Heart left ventricle (tissue), 16 donors: ENCODE data around the gene RBM8A. TPM values are rescaled to one million over a fixed set of nuclear protein-coding genes. Genes with fewer than 3 reads are reported as not detected.

Experiments
- ATAC-seq, 4 donors: fragments of 200-7000 bp; cut with Tn5 transposase; one replicate each; pipeline ENCODE4 v1.9.1; 2020 to 2022; ENCODE audit warnings: moderate library complexity in 4 of 4, mild to moderate bottlenecking in 3 of 4, moderate number of reproducible peaks in 1 of 4
- DNase-seq, 5 donors: peaks; one replicate each; pipeline ENCODE4 v3.0.0-alpha.2; 2020
- H3K27ac ChIP-seq, 12 donors: fragments of 200-600 bp; sonication (generic) in 4 of 12; one replicate each; pipeline versions ENCODE4 v1.5.0 to v1.8.0; 2016 to 2022; ENCODE audit warnings: mild to moderate bottlenecking in 2 of 12
- H3K27me3 ChIP-seq, 9 donors: fragments of 200-600 bp; sonication (generic) in 2 of 9; one replicate each; pipeline versions ENCODE4 v1.5.1 to v1.8.0; 2016 to 2022; ENCODE audit warnings: mild to moderate bottlenecking in 3 of 9
- H3K36me3 ChIP-seq, 9 donors: fragments of 200-600 bp; sonication (generic) in 2 of 9; one replicate each; pipeline versions ENCODE4 v1.5.0 to v1.8.0; 2018 to 2022; ENCODE audit warnings: mild to moderate bottlenecking in 2 of 9
- H3K4me1 ChIP-seq, 12 donors: fragments of 200-600 bp; sonication (generic) in 4 of 12; one replicate each; pipeline versions ENCODE4 v1.5.0 to v1.8.0; 2016 to 2022; ENCODE audit warnings: mild to moderate bottlenecking in 3 of 12
- H3K4me3 ChIP-seq, 12 donors: fragments of 200-600 bp; sonication (generic) in 4 of 12; one replicate each; pipeline versions ENCODE4 v1.5.0 to v1.8.0; 2017 to 2022; ENCODE audit warnings: mild to moderate bottlenecking in 9 of 12, moderate library complexity in 4 of 12
- H3K9me3 ChIP-seq, 12 donors: fragments of 200-600 bp; sonication (generic) in 4 of 12; one replicate each; pipeline versions ENCODE4 v1.5.0 to v1.8.0; 2016 to 2022; ENCODE audit warnings: mild to moderate bottlenecking in 1 of 12
- CTCF ChIP-seq, 12 donors: fragments of 200-600 bp; sonication (generic) in 4 of 12; IDR thresholded peaks; one replicate each; pipeline versions ENCODE4 v1.5.0 to v1.8.0; 2018 to 2022; ENCODE audit warnings: antibody characterized with exemption in 12 of 12, mild to moderate bottlenecking in 5 of 12
- POLR2A ChIP-seq, 2 donors: fragments of 450-650 bp; IDR thresholded peaks; one replicate each; pipeline ENCODE4 v1.6.1; 2017; ENCODE audit warnings: antibody characterized with exemption in 2 of 2, mild to moderate bottlenecking in 2 of 2, moderate library complexity in 2 of 2
- WGBS, 4 donors: extraction: QIAGEN DNeasy Blood & Tissue Kit in 2 of 4; methylation state at CpG; one replicate each; pipeline versions ENCODE4 v1.1.5 to v1.1.7; 2013 to 2018; 5-methylcytosine and 5-hydroxymethylcytosine counted together
- intact Hi-C, 10 donors: fragments of 100-400 bp; cut with DNase I; formaldehyde crosslinking; loops; one replicate each; pipeline versions ENCODE4 v1.11.1 to v1.14.2; 2022
- polyA plus RNA-seq, 2 donors: library from polyadenylated mRNA; stranded (reverse); fragments of 200-250 nt; gene quantifications; one replicate each; pipeline ENCODE4 v1.2.3, GENCODE V29; 2013
- total RNA-seq, 9 donors: library from RNA; depleted of rRNA in 2 of 9; stranded (reverse); fragments of >200 nt in 2 of 9; fragmentation: NEBNext Ultra II Directional in 3 of 9; extraction: Animal tissue kit (Norgen Biotek cat#: 25700) in 3 of 9; gene quantifications; one replicate each; pipeline versions ENCODE4 v1.1.0 to v1.2.4, GENCODE V29; 2016 to 2023
- donor health status: ischemic (EF 13 %, LVEDD 7.1; RV severe dilation, severe dysfunction).
- donor health status: healthy with polysubstance abuse.
- donor health status: DM: no; HTN: yes; CAD: no.
- donor health status: DM: no; HTN: no; CAD: no.
- donor health status: ischemic (EF 25% LVEDD 6.9; RV normal size, moderate dysfunction).
- donor health status: ischemic (EF 25% LVEDD 5.7; RV mildly dilated, moderate dysfunction).
- donor health status: healthy.
- donor health status: DM: yes; HTN: yes; CAD: no.
- donor health status: ischemic (EF 35%, LVEDD 5.7; RV mildly dilated, moderate dysfunction).
- donor health status: nonischemic (EF 11% LVEDD 7.7; RV severe dilation, severe dysfunction).
- donor health status: DM: yes; HTN: yes; CAD: no.
- donor health status: PGD.
- donor health status: ischemic (EF 29% LVEDD 5.4; RV normal size, mild dysfunction).
- donor health status: nonischemic (EF 23%, LVEDD 6.1; RV moderate dilation, normal function).

RBM8A gene
- total and polyA plus RNA-seq, 11 donors = 57.9 to 186 (median 75.7) TPM

GRCh38 chr1:145895471-145895870 is 31.8 kb downstream of the RBM8A start:
- no peak overlapping the region for H3K27ac ChIP-seq
- no peaks in the 10 kb centered on the region for H3K27me3 ChIP-seq
- no peaks in the 10 kb centered on the region for H3K9me3 ChIP-seq
- ATAC-seq (no peak), DNase-seq (no peak)
- no peak overlapping the region for H3K4me3 ChIP-seq
- peaks cover 3 to 27% (median 23%) of the 10 kb centered on the region in 12 donors for H3K4me1 ChIP-seq
- peaks cover 0 to 9% (median 0%) of the 10 kb centered on the region in 9 donors for H3K36me3 ChIP-seq
- TF ChIP-seq POLR2A (IDR thresholded peaks at IDR 0.05) (no peak), CTCF (IDR thresholded peaks at IDR 0.05) (no peak)
- WGBS, 4 donors = 95 to 100% (median 98%) methylated on average over 1 of the region's 1 CpG
- intact Hi-C loops = loop anchor here in 3 of 10 donors (5.0 to 10.0 kb wide), 2 partner anchors 117 to 119 kb away; no protein-coding TSS in a partner anchor

- ATAC-seq (no peak), DNase-seq (no peak)
- intact Hi-C loops = loop anchor here in 9 of 10 donors (2.0 to 10.0 kb wide), 6 partner anchors 15 to 121 kb away; partner anchors contain the start of gene ITGA10 (in 1 of the 9)
- H3K27me3 ChIP-seq = no peaks in the 10 kb centered on the region
- H3K36me3 ChIP-seq = no peaks in the 10 kb centered on the region
- peak overlapping the region in 10 of 12 donors; percentile 77 to 91 (median 83) for H3K27ac ChIP-seq
- H3K4me3 ChIP-seq = no peak overlapping the region
- WGBS, 4 donors = 91 to 94% (median 93%) methylated on average over 7 of the region's 7 CpGs
- H3K9me3 ChIP-seq = no peaks in the 10 kb centered on the region
- peaks cover 3 to 29% (median 23%) of the 10 kb centered on the region in 12 donors for H3K4me1 ChIP-seq
- TF ChIP-seq CTCF (IDR thresholded peaks at IDR 0.05) (no peak), POLR2A (IDR thresholded peaks at IDR 0.05) (no peak)
These were observed 33.8 kb downstream of the RBM8A start for GRCh38 chr1:145893306-145894055.

GRCh38 chr1:145892486-145893087 is 34.7 kb downstream of the RBM8A start:
- 32 to 41% (median 38%) methylated on average over 3 of the region's 3 CpGs for WGBS, 4 donors
- DNase-seq (no peak), ATAC-seq (peak in 3 of 4 donors; percentile 15 to 17 (median 16))
- H3K9me3 ChIP-seq = no peaks in the 10 kb centered on the region
- peak overlapping the region; percentile 77 to 91 (median 83) for H3K27ac ChIP-seq
- H3K4me3 ChIP-seq = peak overlapping the region in 2 of 12 donors; percentile 1 to 13
- intact Hi-C loops = loop anchor here in 9 of 10 donors (1.0 to 10.0 kb wide), 7 partner anchors 16 to 122 kb away; partner anchors contain the start of gene ITGA10 (in 2 of the 9)
- H3K27me3 ChIP-seq = no peaks in the 10 kb centered on the region
- H3K36me3 ChIP-seq = no peaks in the 10 kb centered on the region
- TF ChIP-seq CTCF (IDR thresholded peaks at IDR 0.05) (no peak), POLR2A (IDR thresholded peaks at IDR 0.05) (no peak)
- H3K4me1 ChIP-seq = peaks cover 3 to 29% (median 23%) of the 10 kb centered on the region in 12 donors
